HG02973 (cell line): ENCODE results near the gene MOV10.

Experiments used
- ATAC-seq: cut with Tn5 transposase; IDR thresholded peaks from one replicate; pipeline ENCODE4 v1.9.1; 2021; ENCODE audit warnings: moderate library complexity; ENCODE audit not compliant: unreplicated experiment

Gene MOV10

DNA sequence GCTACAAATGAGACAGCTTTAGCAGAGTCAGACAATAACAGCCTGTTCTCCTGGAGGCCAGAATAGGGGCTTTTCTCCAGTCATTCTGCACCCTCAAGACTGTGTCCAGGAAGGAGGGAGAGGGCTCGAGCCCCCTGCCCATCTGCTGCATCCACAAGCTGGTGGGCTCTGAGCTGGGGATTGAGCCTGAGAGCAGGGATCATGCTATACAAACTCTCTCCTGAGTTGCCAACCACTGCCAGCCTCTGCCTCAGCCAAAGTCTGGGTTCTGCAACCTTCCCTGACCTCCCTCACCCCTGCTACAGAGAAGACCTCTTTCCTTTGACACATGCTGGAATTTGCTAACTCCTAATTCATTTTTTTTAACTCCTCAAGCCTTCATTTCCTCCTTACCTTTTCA, 55.5 kb downstream of the MOV10 start:
- no peak for ATAC-seq

- ATAC-seq: no peak
These were observed 57.0 kb downstream of the MOV10 start for GRCh38 chr1:112731451-112731850.

- no peak for ATAC-seq
These were observed 61.3 kb downstream of the MOV10 start for GRCh38 chr1:112735752-112736151.

- no peak for ATAC-seq
These were observed 63.1 kb downstream of the MOV10 start for GRCh38 chr1:112737573-112737972.

DNA sequence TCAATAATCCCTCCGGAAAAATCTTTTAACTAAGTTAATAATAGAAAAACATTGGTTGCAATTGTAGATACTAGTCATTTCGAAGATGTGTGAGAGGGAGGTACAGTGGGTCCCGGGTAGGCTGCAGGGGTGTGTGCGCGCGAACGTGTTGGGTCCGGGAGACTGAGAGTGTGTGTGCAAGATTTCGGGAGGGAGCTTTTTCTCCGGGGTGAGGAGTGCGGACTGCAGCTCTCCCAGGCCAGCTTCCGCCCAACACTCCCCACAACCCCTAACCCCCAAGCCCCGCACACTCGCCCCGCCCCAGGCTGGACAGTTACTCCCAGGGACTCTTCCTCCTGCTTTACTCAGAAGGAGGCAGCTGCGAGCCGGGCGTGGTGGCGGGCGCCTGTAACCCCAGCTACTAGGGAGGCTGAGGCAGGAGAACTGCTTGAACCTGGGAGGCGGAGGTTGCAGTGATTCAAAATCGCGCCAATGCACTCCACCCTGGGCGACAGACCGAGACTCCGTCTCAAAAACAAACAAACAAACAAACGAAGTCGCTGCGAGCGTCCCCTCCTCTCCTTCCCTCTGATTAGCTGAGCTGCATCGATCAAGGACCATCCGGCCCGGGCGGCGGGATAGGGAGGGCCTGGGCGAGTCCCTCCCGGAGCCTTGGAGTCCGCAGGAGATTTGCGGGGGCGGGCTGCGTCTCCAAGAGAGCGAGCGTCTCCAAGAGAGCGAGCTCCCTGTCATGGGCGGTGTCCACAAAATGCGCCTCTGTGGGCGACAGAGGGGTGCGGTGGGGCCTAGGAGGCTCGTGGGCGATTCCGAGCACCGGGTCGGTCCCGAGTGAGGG, 68.9 kb downstream of the MOV10 start:
- no peak for ATAC-seq

DNA sequence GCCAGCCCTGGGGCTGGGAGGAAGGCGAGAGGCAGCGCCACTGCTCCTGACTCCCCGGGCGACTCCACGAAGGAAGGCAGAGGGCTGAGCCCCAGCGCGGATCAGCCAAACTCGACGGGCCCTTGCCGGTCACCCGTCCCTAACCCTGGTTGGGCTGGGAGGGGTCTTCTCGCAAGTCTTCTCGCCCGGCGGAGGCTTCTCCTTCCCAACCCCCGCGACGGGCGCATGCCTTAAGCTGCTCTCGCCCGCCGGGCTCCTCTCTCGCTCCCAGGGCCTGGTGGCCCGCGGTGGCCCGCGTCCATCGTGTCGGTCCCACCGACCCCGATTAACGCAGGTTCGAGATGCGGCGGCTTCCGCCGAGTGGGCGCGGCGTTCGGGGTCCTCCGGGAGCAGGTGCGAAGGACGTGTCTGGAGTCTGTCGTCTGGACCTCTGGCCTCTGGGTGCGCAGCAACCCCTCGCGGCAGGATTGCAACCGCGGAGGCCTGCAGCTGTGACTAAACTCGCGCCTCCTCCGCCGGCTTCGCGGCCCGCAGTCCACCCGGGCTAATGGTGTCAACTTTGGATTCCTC, 69.6 kb downstream of the MOV10 start:
- no peak for ATAC-seq

- no peak for ATAC-seq
These were observed 73.9 kb downstream of the MOV10 start for GRCh38 chr1:112748396-112748795.
